SK-N-MC (cell line): ENCODE measurements around the gene CA10.

ENCODE experiments used
- EZH2 ChIP-seq: fragments of 200-600 bp; sonication (generic); IDR thresholded peaks from one replicate; pipeline ENCODE4 v1.6.1; 2017; ENCODE audit warnings: antibody characterized with exemption
- FOXP2 ChIP-seq: optimal IDR thresholded peaks from 2 replicates; pipeline ENCODE3; 2011; ENCODE audit warnings: mild to moderate bottlenecking, moderate library complexity; ENCODE audit not compliant: insufficient read depth; ENCODE audit errors: extremely low read length, control extremely low read depth
- POLR2AphosphoS5 ChIP-seq: IDR thresholded peaks from 2 replicates; pipeline ENCODE4 v1.6.1; 2012; ENCODE audit warnings: mild to moderate bottlenecking, low read depth, low read length, borderline replicate concordance

- no peak for TF ChIP-seq EZH2
- no peak for TF ChIP-seq POLR2AphosphoS5
- no peak for TF ChIP-seq FOXP2
Observed at GRCh38 chr17:51725185-51725584, 433.3 kb downstream of the CA10 start.
